GM12872 (cell line): ENCODE data around the gene VAT1L.

Experiments used
- TF ChIP-seq, protein P1 (sequence below): IDR thresholded peaks from 3 replicates; pipeline ENCODE4 v1.5.1; 2011; ENCODE audit warnings: low read depth, mild to moderate bottlenecking, low read length, moderate library complexity; ENCODE audit not compliant: insufficient read depth

VAT1L gene

DNA sequence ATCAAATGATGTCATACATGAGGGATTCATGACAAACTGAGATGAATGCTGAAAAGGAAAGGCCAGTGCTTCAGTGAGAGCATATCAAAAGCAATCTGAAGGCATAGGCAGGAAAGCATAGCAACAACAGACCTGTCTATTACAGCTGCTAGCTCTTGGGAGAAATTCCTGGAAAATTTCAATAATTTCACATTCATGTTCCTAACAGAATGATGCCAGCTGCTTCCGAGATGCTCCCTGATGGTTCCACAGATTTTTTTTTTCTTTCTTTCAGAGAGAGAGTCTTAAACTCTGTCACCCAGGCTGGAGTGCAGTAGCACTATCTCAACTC is 183.7 kb downstream of the VAT1L start:
- TF ChIP-seq, protein P1, sequence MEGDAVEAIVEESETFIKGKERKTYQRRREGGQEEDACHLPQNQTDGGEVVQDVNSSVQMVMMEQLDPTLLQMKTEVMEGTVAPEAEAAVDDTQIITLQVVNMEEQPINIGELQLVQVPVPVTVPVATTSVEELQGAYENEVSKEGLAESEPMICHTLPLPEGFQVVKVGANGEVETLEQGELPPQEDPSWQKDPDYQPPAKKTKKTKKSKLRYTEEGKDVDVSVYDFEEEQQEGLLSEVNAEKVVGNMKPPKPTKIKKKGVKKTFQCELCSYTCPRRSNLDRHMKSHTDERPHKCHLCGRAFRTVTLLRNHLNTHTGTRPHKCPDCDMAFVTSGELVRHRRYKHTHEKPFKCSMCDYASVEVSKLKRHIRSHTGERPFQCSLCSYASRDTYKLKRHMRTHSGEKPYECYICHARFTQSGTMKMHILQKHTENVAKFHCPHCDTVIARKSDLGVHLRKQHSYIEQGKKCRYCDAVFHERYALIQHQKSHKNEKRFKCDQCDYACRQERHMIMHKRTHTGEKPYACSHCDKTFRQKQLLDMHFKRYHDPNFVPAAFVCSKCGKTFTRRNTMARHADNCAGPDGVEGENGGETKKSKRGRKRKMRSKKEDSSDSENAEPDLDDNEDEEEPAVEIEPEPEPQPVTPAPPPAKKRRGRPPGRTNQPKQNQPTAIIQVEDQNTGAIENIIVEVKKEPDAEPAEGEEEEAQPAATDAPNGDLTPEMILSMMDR, result no peak

DNA sequence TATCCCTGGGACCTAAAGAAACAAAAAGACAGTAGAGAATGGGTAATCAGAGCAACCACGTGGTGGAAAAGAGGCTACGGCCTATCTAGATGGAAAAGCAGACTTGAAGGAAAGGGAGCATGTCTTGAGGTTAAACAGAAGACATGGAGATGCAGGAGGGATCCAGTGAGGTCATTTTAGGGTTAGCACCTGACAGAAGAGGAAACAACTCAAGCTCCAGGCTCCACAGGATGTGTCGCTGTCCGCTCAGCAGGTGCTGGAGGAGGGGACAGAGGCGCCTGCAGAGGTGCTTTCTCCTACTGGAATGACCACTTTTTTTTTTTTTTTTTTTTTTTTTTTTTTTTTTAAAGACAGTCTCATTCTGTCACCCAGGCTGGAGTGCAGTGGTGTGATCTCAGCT is 186.5 kb downstream of the VAT1L start:
- TF ChIP-seq, protein P1, result no peak

DNA sequence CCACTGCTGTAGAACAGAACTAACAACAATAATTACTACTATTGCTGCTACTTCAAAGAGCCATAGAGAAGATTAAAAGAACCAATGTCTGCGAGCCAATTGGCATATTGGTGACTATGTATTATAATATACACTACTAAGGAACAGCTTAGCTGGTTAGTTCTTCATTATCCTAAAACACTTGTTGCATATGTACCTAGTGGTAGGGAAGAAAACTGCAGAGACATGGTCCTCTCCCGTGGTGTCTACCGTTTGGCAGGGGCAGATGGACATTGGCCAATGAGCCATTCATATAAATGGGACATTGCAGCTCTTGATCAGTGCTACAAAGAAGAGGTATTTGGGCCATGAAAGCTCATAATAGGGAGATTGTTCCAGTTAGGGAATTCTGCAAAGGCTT is 187.6 kb downstream of the VAT1L start:
- TF ChIP-seq, protein P1, result peak; percentile 7; the same call in 1 of the 3 replicates

DNA sequence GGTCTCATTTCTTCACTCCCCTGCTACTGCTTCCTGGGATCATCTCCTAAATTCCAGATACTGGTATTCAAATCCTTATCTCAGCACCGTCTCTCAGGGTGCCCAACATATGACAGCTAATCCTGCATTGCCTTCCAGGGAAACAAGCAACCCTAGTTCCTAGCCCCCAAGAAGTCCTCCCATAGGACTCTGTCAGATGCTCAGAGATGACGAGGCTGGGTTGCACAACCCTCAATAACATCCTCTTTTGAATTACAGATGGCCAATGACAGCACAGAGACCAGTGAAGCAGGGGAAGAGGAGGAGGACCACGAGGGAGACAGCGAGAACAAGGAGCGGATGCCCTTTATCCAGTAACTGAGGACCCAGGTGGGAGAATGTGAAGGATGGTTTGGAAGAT is 189.0 kb downstream of the VAT1L start:
- TF ChIP-seq, protein P1, result no peak

DNA sequence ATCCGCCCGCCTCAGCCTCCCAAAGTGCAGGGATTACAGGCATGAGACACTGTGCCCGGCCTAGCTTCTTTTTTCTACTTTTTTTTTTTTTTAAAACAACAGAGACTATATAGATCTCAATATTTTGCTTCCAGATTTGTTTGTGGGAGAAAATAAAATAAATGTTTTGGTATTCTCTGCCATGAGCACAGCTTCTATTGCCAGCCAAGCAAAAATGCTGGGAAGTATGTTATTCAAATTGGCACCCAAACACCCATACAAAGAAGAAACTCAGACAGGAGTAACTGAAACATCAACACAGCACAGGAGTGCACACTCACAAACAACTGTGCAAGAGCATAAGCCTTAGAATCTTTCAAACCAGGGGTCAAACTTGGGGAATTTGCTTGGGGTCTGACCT is 196.7 kb downstream of the VAT1L start:
- TF ChIP-seq, protein P1, result no peak

DNA sequence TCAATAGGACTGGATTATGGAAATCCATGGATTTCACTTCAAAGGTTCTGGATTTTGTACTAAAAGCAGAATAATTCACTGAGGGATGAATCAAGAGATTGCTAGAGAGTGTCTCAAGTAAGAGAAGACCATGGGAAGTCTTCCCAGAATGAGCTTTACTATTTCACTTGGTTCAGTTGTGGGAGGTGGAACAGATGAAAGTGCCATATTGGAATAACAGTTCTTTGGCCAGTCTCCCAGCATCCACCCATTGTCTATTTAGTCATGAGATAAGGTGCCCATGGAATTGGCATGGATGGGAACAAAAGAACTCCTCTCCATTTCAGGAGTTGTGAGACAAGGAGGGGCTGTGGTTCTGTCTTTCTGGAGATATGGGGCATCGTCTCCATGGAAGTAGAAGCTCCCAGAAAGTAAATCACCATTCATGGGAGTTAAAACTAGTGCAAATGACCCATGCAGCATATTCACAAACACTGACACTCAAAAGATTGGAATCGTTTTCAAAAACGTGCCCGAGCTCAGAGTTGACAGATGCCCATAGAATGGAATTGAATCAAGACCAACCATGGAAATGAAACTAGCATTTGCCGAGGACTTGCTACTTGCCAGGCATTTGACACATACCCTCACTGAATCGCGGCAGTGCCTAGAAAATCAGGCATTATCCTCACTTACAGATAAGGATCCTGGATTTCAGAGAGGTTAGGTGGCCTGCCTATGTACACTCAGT is 197.8 kb downstream of the VAT1L start:
- TF ChIP-seq, protein P1, result no peak

DNA sequence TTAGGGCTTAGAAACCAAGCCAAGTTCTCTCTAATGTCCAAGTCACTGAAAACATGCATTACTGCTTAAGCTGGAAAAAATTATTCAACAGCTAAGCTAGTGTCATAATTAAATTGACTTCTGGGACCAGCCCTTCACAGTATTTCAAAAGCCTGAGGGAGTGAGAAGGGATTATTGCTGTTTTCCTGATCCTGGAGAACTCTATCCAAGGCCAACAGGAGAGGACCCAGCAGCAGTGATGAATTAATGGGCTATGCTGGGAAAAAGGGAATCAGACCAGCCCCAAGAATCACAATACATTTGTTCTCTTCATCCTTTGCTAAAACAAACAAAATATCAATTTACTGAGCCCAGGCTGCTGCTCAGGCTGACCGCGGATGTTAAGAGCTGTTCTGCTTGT is 199.4 kb downstream of the VAT1L start:
- TF ChIP-seq, protein P1, result no peak
